Activated T-cell treated with anti-CD3 and anti-CD28 coated beads for 1 hour (primary cell): Measurements from ENCODE around the gene DLX4.

Experiments used
- DNase-seq: peaks from one replicate; pipeline ENCODE4 v3.0.0-alpha.2; 2020; ENCODE audit warnings: low read depth

Gene DLX4

GRCh38 chr17:49946964-49947584 is 21.9 kb upstream of the DLX4 start:
- DNase-seq: no peak

GRCh38 chr17:49949634-49950033 is 19.4 kb upstream of the DLX4 start:
- DNase-seq: no peak

- DNase-seq: no peak
Observed at GRCh38 chr17:49951362-49952082, 17.5 kb upstream of the DLX4 start.

GRCh38 chr17:49952209-49952911 is 16.6 kb upstream of the DLX4 start:
- DNase-seq: peak; percentile 81

GRCh38 chr17:49952912-49953497 is 16.0 kb upstream of the DLX4 start:
- DNase-seq: no peak

GRCh38 chr17:49955157-49955556 is 13.8 kb upstream of the DLX4 start:
- no peak for DNase-seq

GRCh38 chr17:49956780-49957179 is 12.2 kb upstream of the DLX4 start:
- DNase-seq: no peak

GRCh38 chr17:49957350-49957749 is 11.6 kb upstream of the DLX4 start:
- DNase-seq: no peak

GRCh38 chr17:49958723-49959122 is 10.3 kb upstream of the DLX4 start:
- DNase-seq: no peak

GRCh38 chr17:49959183-49959935 is 9.6 kb upstream of the DLX4 start:
- DNase-seq: no peak

GRCh38 chr17:49962599-49963308 is 6.2 kb upstream of the DLX4 start:
- DNase-seq: no peak

- DNase-seq: no peak
Observed at GRCh38 chr17:49963309-49963625, 5.7 kb upstream of the DLX4 start.

GRCh38 chr17:49963626-49964302 is 5.2 kb upstream of the DLX4 start:
- no peak for DNase-seq

GRCh38 chr17:49964303-49964768 is 4.7 kb upstream of the DLX4 start:
- DNase-seq: no peak

- DNase-seq: peak; percentile 32
Observed at GRCh38 chr17:49964769-49965523, 4.0 kb upstream of the DLX4 start.

- no peak for DNase-seq
Observed at GRCh38 chr17:49965524-49965909, 3.5 kb upstream of the DLX4 start.

- DNase-seq: no peak
Observed at GRCh38 chr17:49966767-49967166, 2.2 kb upstream of the DLX4 start.

- no peak for DNase-seq
Observed at GRCh38 chr17:49967205-49967604, 1.8 kb upstream of the DLX4 start.

- DNase-seq: no peak
Observed at GRCh38 chr17:49967621-49968404, 1.2 kb upstream of the DLX4 start.
